Measurements from ENCODE around the gene MAST4.
"Not testable (repeated sequence)": the region's sequence is repeated elsewhere in the genome, so short reads cannot be mapped to it uniquely, and the experiment has no call there.

Gene MAST4

GRCh38 chr5:66647146-66647856, 51.1 kb downstream of the MAST4 start:
- no peak for DNase-seq (ENCODE audit: low read depth)

GRCh38 chr5:66652818-66653217, 56.6 kb downstream of the MAST4 start:
- no peak for DNase-seq (ENCODE audit: low read depth)

- DNase-seq (ENCODE audit: low read depth), result peak; percentile 45
These were observed 57.1 kb downstream of the MAST4 start for GRCh38 chr5:66653325-66653724.

- peak; percentile 43 for DNase-seq (ENCODE audit: low read depth)
These were observed 59.5 kb downstream of the MAST4 start for GRCh38 chr5:66655395-66656324.

GRCh38 chr5:66658516-66658915, 62.3 kb downstream of the MAST4 start:
- DNase-seq (ENCODE audit: low read depth), result no peak

GRCh38 chr5:66659780-66660179, 63.6 kb downstream of the MAST4 start:
- no peak for DNase-seq (ENCODE audit: low read depth)

- DNase-seq (ENCODE audit: low read depth), result no peak
These were observed 64.2 kb downstream of the MAST4 start for GRCh38 chr5:66660396-66660795.

- peak; percentile 24 for DNase-seq (ENCODE audit: low read depth)
These were observed 65.0 kb downstream of the MAST4 start for GRCh38 chr5:66661149-66661548.

- DNase-seq (ENCODE audit: low read depth), result no peak
These were observed 70.6 kb downstream of the MAST4 start for GRCh38 chr5:66666778-66667177.

GRCh38 chr5:66669086-66669861, 73.1 kb downstream of the MAST4 start:
- no peak for DNase-seq (ENCODE audit: low read depth)

- no peak for DNase-seq (ENCODE audit: low read depth)
These were observed 73.6 kb downstream of the MAST4 start for GRCh38 chr5:66669862-66670195.

GRCh38 chr5:66671305-66671704, 75.1 kb downstream of the MAST4 start:
- DNase-seq (ENCODE audit: low read depth), result no peak

- no peak for DNase-seq (ENCODE audit: low read depth)
These were observed 78.6 kb downstream of the MAST4 start for GRCh38 chr5:66674802-66675201.

GRCh38 chr5:66675406-66675805, 79.2 kb downstream of the MAST4 start:
- DNase-seq (ENCODE audit: low read depth), result no peak

GRCh38 chr5:66680221-66680620, 84.0 kb downstream of the MAST4 start:
- DNase-seq (ENCODE audit: low read depth), result no peak

- DNase-seq (ENCODE audit: low read depth), result no peak
These were observed 84.6 kb downstream of the MAST4 start for GRCh38 chr5:66680804-66681203.

- DNase-seq (ENCODE audit: low read depth), result no peak
These were observed 88.5 kb downstream of the MAST4 start for GRCh38 chr5:66684663-66685062.

GRCh38 chr5:66689522-66690220, 93.5 kb downstream of the MAST4 start:
- no peak for DNase-seq (ENCODE audit: low read depth)

GRCh38 chr5:66694036-66694435, 97.8 kb downstream of the MAST4 start:
- DNase-seq (ENCODE audit: low read depth), result no peak

- not testable (repeated sequence) for DNase-seq (ENCODE audit: low read depth)
These were observed 99.6 kb downstream of the MAST4 start for GRCh38 chr5:66695840-66696239.

- DNase-seq (ENCODE audit: low read depth), result no peak
These were observed 101.8 kb downstream of the MAST4 start for GRCh38 chr5:66697796-66698564.

All from fibroblast of the conjunctiva (primary cell).